Measurements from ENCODE around the gene OTUD1. TPM values are rescaled to one million over a fixed set of nuclear protein-coding genes. Genes with fewer than 3 reads are reported as not detected.

The OTUD1 gene
- total and polyA plus RNA-seq, 2 of the 4 experiments (the other 2 are of a cell fraction), result 1.3 to 1.4 TPM

GRCh38 chr10:23412223-23412622 is 26.7 kb upstream of the OTUD1 start:
- Histone ChIP-seq H3K23ac (ENCODE audit: low read depth, low read length) (no peak overlapping the region), H3K9ac (ENCODE audit: low read depth, low read length) (no peak overlapping the region), H4K91ac (ENCODE audit: insufficient read depth, low read depth, low read length) (no peak overlapping the region), H2BK5ac (ENCODE audit: low read depth, low read length, poor library complexity, severe bottlenecking) (no peak overlapping the region), H2BK15ac (ENCODE audit: low read depth, low read length) (no peak overlapping the region), H3K18ac (ENCODE audit: low read depth, low read length) (no peak overlapping the region), H2BK120ac (ENCODE audit: low read depth, low read length) (no peak overlapping the region), H3K36me3 (ENCODE audit: control insufficient read depth, insufficient read depth, low read length) (no peaks in the 10 kb centered on the region), H3K4me1 (ENCODE audit: control insufficient read depth, insufficient read depth, low read length) (peaks cover 4% of the 10 kb centered on the region), H3K9me1 (ENCODE audit: insufficient read depth, low read length) (no peaks in the 10 kb centered on the region), H3K14ac (replicated peaks; ENCODE audit: low read depth, low read length) (no peak overlapping the region), H4K8ac (ENCODE audit: low read depth in 2 of 2, low read length in 2 of 2) (no peak overlapping the region), H3K79me1 (ENCODE audit: low read depth in 1 of 2, low read length in 2 of 2) (no peaks in the 10 kb centered on the region), H3K9me3 (ENCODE audit: control insufficient read depth, insufficient read depth, low read length) (no peaks in the 10 kb centered on the region), H2AK5ac (ENCODE audit: low read depth, low read length) (no peak overlapping the region), H3K4ac (ENCODE audit: low read depth, low read length) (no peak overlapping the region), H3K4me2 (ENCODE audit: low read depth, low read length) (no peak overlapping the region), H2AK9ac (replicated peaks; ENCODE audit: low read depth, low read length, poor library complexity) (no peak overlapping the region), H3K27me3 (ENCODE audit: control insufficient read depth, insufficient read depth, low read length) (peaks cover 2% of the 10 kb centered on the region; the same call in 1 of the 2 replicates), H3K27ac (ENCODE audit: insufficient read depth, low read length) (no peak overlapping the region), H2BK20ac (ENCODE audit: low read depth, low read length) (no peak overlapping the region), H2AFZ (replicated peaks; ENCODE audit: low read length, poor library complexity) (no peak overlapping the region), H3K4me3 (ENCODE audit: insufficient read depth, low read depth, low read length) (no peak overlapping the region), H4K5ac (ENCODE audit: low read depth, low read length) (no peak overlapping the region), H4K20me1 (ENCODE audit: insufficient read depth, low read length) (no peaks in the 10 kb centered on the region), H3K56ac (ENCODE audit: extremely low read depth, insufficient read depth, low read length) (no peak overlapping the region)
- dilution Hi-C loops (cut with HindIII; ENCODE audit: low sequenced_read_pairs, unreplicated experiment) (no loop called here), intact Hi-C loops (cut with micrococcal nuclease) (no loop called here), in situ Hi-C loops (cut with MboI; ENCODE audit: low sequenced_read_pairs) (no loop called here)
- no peak for TF ChIP-seq ELK1 (IDR thresholded peaks at IDR 0.05; ENCODE audit: borderline replicate concordance, low read depth, low read length)
- no peak for TF ChIP-seq SMC3 (IDR thresholded peaks at IDR 0.05; ENCODE audit: low read depth, low read length)
- no peak for TF ChIP-seq USF2 (IDR thresholded peaks at IDR 0.05; ENCODE audit: low read depth, low read length)
- TF ChIP-seq BHLHE40 (IDR thresholded peaks at IDR 0.05; ENCODE audit: low read depth, low read length), result no peak
- TF ChIP-seq CTCF (conservative IDR thresholded peaks at IDR 0.05; ENCODE audit: low read depth, low read length), result no peak
- TF ChIP-seq MAFK (IDR thresholded peaks at IDR 0.05; ENCODE audit: low read depth, low read length), result no peak
- TF ChIP-seq NFE2L2 (IDR thresholded peaks at IDR 0.05; ENCODE audit: low read depth, low read length), result no peak
- TF ChIP-seq RAD21 (IDR thresholded peaks at IDR 0.05; ENCODE audit: low read length), result no peak
- no peak for TF ChIP-seq MXI1 (IDR thresholded peaks at IDR 0.05; ENCODE audit: borderline replicate concordance, low read depth, low read length)
- TF ChIP-seq MAZ (IDR thresholded peaks at IDR 0.05; ENCODE audit: borderline replicate concordance, low read depth, low read length), result no peak
- TF ChIP-seq FOS (IDR thresholded peaks at IDR 0.05; ENCODE audit: low read depth, low read length), result no peak
- TF ChIP-seq POLR2A (IDR thresholded peaks at IDR 0.05; ENCODE audit: low read depth, low read length), result no peak
- no peak; the same call in 1 of the 2 replicates for TF ChIP-seq CEBPB (IDR thresholded peaks at IDR 0.05; ENCODE audit: low read depth, low read length)
- no peak for TF ChIP-seq RFX5 (IDR thresholded peaks at IDR 0.05; ENCODE audit: low read depth, low read length)
- TF ChIP-seq CHD1 (IDR thresholded peaks at IDR 0.05; ENCODE audit: low read depth, low read length), result no peak
- no peak for TF ChIP-seq RCOR1 (IDR thresholded peaks at IDR 0.05; ENCODE audit: insufficient replicate concordance, low read length)
- no TSS peak for BruUV-seq (replicated peaks)
- POLR2A ChIA-PET (ENCODE audit: unreplicated experiment), result no interaction called here
- CTCF ChIA-PET, result no interaction called here
- ATAC-seq (ENCODE audit: low read depth) (no peak), DNase-seq (peak; percentile 48)
- WGBS, 2 experiments (ENCODE audit: extremely low coverage in 2 of 2, insufficient read length in 1 of 2), result no CpG with 5 or more reads among the region's 2 CpGs

Measured in IMR-90 (cell line).